ENCODE results near the gene HES3.

- no peak for TF ChIP-seq CTCF (IDR thresholded peaks at IDR 0.05)
- TF ChIP-seq POLR2A (IDR thresholded peaks at IDR 0.05): no peak
These were observed 19.7 kb downstream of the HES3 start for GRCh38 chr1:6263716-6264115.

Data from body of pancreas (tissue), 4 donors.